HEK293 (cell line): Measurements from ENCODE around the gene MYL10.

Source experiments
- CTCF ChIA-PET: fragments of 350-600 bp; formaldehyde crosslinking; extraction: SDS; loops from one replicate; lab custom pipeline; 2021; ENCODE audit warnings: antibody characterized with exemption; lab: Yijun Ruan, JAX
- POLR2A ChIA-PET: fragments of 300-600 bp; formaldehyde crosslinking; extraction: SDS; loops from one replicate; lab custom pipeline; 2020; ENCODE audit warnings: antibody characterized with exemption, inconsistent platforms; lab: Yijun Ruan, JAX
- H3K27ac ChIP-seq: fragments of 200-500 bp; sonication (Bioruptor generic); 2 replicates; pipeline ENCODE4 v1.5.1; 2014; ENCODE audit warnings: low read depth, low read length, control low read depth, inconsistent platforms; ENCODE audit errors: extremely low read depth
- H3K36me3 ChIP-seq, 2 experiments: fragments of 200-500 bp in 1 of 2; sonication (Bioruptor generic) in 1 of 2; 1 replicate in 1 of 2; 2 replicates in 1 of 2; pipeline ENCODE4 v1.5.1; 2014 to 2017; ENCODE audit warnings: inconsistent platforms in 2 of 2, low read length in 2 of 2; ENCODE audit not compliant: control insufficient read depth in 2 of 2, insufficient read depth in 1 of 2
- H3K4me1 ChIP-seq: fragments of 200-500 bp; sonication (Bioruptor generic); 2 replicates; pipeline ENCODE4 v1.5.1; 2014; ENCODE audit warnings: mild to moderate bottlenecking, low read length, inconsistent platforms; ENCODE audit not compliant: control insufficient read depth, insufficient read depth
- H3K4me3 ChIP-seq: 2 replicates; pipeline ENCODE4 v1.5.1; 2011; ENCODE audit warnings: low read depth, mild to moderate bottlenecking, control low read depth, low read length, moderate library complexity
- H3K9me3 ChIP-seq: fragments of 200-500 bp; sonication (Bioruptor generic); 2 replicates; pipeline ENCODE4 v1.5.1; 2014; ENCODE audit warnings: low read depth, low read length, inconsistent platforms; ENCODE audit not compliant: control insufficient read depth, insufficient read depth
- PRDM1 ChIP-seq: fragments of 450-650 bp; formaldehyde crosslinking; IDR thresholded peaks from 2 replicates; pipeline ENCODE4; 2016; ENCODE audit warnings: missing biosample characterization, missing genetic modification characterization
- ZFHX2 ChIP-seq: fragments of 450-650 bp; formaldehyde crosslinking; conservative IDR thresholded peaks from 2 replicates; pipeline ENCODE4 v1.5.1; 2016; ENCODE audit warnings: missing biosample characterization, missing genetic modification characterization
- ZFP69B ChIP-seq: fragments of 450-650 bp; formaldehyde crosslinking; IDR thresholded peaks from 2 replicates; pipeline ENCODE4 v1.5.1; 2016; ENCODE audit warnings: missing biosample characterization, missing genetic modification characterization
- ZIC2 ChIP-seq: fragments of 450-650 bp; formaldehyde crosslinking; IDR thresholded peaks from 2 replicates; pipeline ENCODE4 v1.5.1; 2016; ENCODE audit warnings: missing biosample characterization, missing genetic modification characterization
- ZNF112 ChIP-seq: fragments of 450-650 bp; formaldehyde crosslinking; IDR thresholded peaks from 2 replicates; pipeline ENCODE4 v1.5.0; 2017; ENCODE audit warnings: missing biosample characterization, missing genetic modification characterization
- ZNF132 ChIP-seq: fragments of 450-650 bp; formaldehyde crosslinking; IDR thresholded peaks from 2 replicates; pipeline ENCODE4 v1.5.1; 2017; ENCODE audit warnings: missing biosample characterization, missing genetic modification characterization, borderline replicate concordance
- ZNF138 ChIP-seq: fragments of 450-650 bp; formaldehyde crosslinking; IDR thresholded peaks from 2 replicates; pipeline ENCODE4 v1.5.1; 2016; ENCODE audit warnings: missing biosample characterization, missing genetic modification characterization, borderline replicate concordance
- ZNF223 ChIP-seq: fragments of 450-650 bp; formaldehyde crosslinking; IDR thresholded peaks from 2 replicates; pipeline ENCODE4 v1.5.1; 2016; ENCODE audit warnings: missing biosample characterization, missing genetic modification characterization
- ZNF391 ChIP-seq: fragments of 450-650 bp; formaldehyde crosslinking; IDR thresholded peaks from 2 replicates; pipeline ENCODE4 v1.5.1; 2016; ENCODE audit warnings: low read depth, missing biosample characterization, missing genetic modification characterization, borderline replicate concordance
- ZNF544 ChIP-seq: fragments of 450-650 bp; formaldehyde crosslinking; IDR thresholded peaks from 2 replicates; pipeline ENCODE4 v1.5.0; 2017; ENCODE audit warnings: missing biosample characterization, missing genetic modification characterization
- ZNF560 ChIP-seq: fragments of 450-650 bp; formaldehyde crosslinking; IDR thresholded peaks from 2 replicates; pipeline ENCODE4 v1.5.1; 2017; ENCODE audit warnings: missing biosample characterization, missing genetic modification characterization, borderline replicate concordance
- ZNF596 ChIP-seq: fragments of 450-650 bp; IDR thresholded peaks from 2 replicates; pipeline ENCODE4 v1.5.0; 2018; ENCODE audit warnings: missing biosample characterization, mild to moderate bottlenecking, missing genetic modification characterization, moderate library complexity
- ZNF600 ChIP-seq: fragments of 450-650 bp; formaldehyde crosslinking; IDR thresholded peaks from 2 replicates; pipeline ENCODE4 v1.5.1; 2016; ENCODE audit warnings: missing biosample characterization, missing genetic modification characterization
- ZNF664 ChIP-seq: fragments of 450-650 bp; formaldehyde crosslinking; IDR thresholded peaks from 2 replicates; pipeline ENCODE4 v1.5.1; 2016; ENCODE audit warnings: missing biosample characterization, missing genetic modification characterization
- ZNF791 ChIP-seq: fragments of 450-650 bp; formaldehyde crosslinking; IDR thresholded peaks from 2 replicates; pipeline ENCODE4 v1.5.1; 2016; ENCODE audit warnings: missing biosample characterization, missing genetic modification characterization

Gene MYL10

DNA sequence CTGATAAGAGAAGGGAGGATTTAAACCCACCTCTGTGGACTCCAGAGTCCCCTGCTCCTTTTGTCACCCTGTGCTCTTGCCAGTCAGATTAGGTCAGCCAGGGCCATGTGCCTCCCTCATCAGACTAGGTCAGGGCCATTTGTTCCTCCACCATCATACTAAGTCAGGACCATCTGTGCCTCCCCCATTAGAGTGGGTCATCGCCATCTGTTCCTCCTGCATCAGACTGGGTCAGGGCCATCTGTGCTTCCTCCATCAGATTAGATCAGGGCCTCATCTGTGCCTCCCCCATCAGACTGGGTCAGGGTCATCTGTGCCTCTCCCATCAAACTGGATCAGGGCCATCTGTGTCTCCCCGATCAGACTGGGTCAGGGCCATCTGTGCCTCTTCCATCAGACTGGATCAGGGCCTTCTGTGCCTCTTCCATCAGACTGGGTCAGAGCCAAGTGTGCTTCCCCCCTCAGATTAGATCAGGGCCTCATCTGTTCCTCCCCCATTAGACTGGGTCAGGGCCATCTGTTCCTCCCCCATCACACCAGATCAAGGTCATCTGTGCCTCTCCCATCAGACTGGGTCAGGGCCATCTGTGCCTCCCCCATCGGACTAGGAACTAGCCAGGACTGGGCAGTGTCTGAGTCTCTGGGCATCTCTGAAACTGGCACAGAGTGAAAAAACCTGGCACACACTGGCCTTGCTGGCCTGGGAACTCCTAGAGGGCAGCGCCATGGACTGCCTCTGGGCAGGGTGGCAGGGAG, 11.5 kb downstream of the MYL10 start:
- CTCF ChIA-PET = interaction anchor here (1.5 kb wide), 1 partner anchor 14 kb away, joined by 4 read pairs; no protein-coding TSS in a partner anchor
- TF ChIP-seq PRDM1 (tag by site-specific recombination) (no peak), ZIC2 (tag by site-specific recombination) (no peak), ZNF223 (tag by site-specific recombination) (no peak), ZNF544 (tag by site-specific recombination) (no peak), ZNF791 (tag by site-specific recombination) (no peak), ZNF664 (no peak), ZNF560 (tag by site-specific recombination) (no peak), ZNF112 (tag by site-specific recombination) (no peak), ZFP69B (no peak), ZNF391 (tag by site-specific recombination) (no peak), ZNF132 (tag by site-specific recombination) (no peak)
- POLR2A ChIA-PET = no interaction called here

DNA sequence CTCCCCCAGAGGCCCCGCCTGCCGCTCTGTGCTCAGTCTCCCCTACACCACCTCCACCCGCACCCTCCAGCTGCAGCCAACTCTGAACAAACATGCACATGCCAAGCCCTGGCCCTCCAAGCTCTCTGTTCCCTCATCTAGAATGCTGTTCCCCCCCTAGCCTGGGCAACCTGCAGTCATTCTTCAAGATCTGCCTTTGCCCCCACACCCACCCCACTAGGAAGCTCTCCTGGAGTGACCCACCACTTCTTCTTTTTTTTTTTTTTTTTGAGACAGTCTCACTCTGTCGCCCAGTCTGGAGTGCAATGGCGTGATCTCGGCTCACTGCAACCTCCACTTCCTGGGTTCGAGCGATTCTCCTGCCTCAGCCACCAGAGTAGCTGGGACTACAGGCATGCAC, 13.7 kb downstream of the MYL10 start:
- POLR2A ChIA-PET = no interaction called here
- no peaks in the 10 kb centered on the region for H3K9me3 ChIP-seq
- no peak for TF ChIP-seq ZNF596 (tag by site-specific recombination)
- H3K27ac ChIP-seq = no peak overlapping the region
- no peaks in the 10 kb centered on the region for H3K36me3 ChIP-seq
- no peaks in the 10 kb centered on the region for H3K4me1 ChIP-seq
- H3K4me3 ChIP-seq = no peak overlapping the region
- CTCF ChIA-PET = interaction anchor here (2.1 kb wide), 1 partner anchor 12 kb away, joined by 6 read pairs; no protein-coding TSS in a partner anchor

More for the DNA sequence above, 11.5 kb downstream of the MYL10 start:
- H3K9me3 ChIP-seq = no peaks in the 10 kb centered on the region
- no peak overlapping the region for H3K4me3 ChIP-seq
- H3K27ac ChIP-seq = no peak overlapping the region
- no peaks in the 10 kb centered on the region for H3K36me3 ChIP-seq
- no peaks in the 10 kb centered on the region for H3K4me1 ChIP-seq

DNA sequence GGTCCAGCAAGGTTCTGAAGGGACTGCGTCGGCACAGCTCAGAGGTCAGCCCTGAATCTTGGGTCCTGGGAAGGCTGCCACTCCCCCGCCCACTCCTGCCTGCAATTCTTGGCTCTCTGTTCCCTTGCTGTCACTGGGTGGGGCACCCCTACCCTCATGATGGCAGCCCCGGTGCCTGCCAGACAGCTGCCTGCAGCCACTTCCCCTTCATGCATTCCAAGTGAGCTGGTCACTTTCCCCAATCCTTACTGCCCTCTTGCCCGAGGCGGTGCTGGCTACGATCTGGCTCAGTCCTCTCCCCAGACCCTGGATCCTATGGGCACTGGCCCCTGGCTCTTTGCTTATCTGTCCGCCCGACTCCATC, 14.2 kb downstream of the MYL10 start:
- Histone ChIP-seq H3K36me3 (no peaks in the 10 kb centered on the region), H3K4me3 (no peak overlapping the region), H3K27ac (no peak overlapping the region), H3K4me1 (no peaks in the 10 kb centered on the region), H3K9me3 (no peaks in the 10 kb centered on the region)
- ChIA-PET POLR2A (no interaction called here), CTCF (interaction anchor here (0.6 to 2.1 kb wide), 2 partner anchors 12 to 300 kb away, joined by 4 to 6 read pairs; no protein-coding TSS in a partner anchor)
- no peak for TF ChIP-seq ZNF600
- TF ChIP-seq ZFHX2 = 0 out of 2 replicates have a peak, but pooled peaks have one; percentile 10

DNA sequence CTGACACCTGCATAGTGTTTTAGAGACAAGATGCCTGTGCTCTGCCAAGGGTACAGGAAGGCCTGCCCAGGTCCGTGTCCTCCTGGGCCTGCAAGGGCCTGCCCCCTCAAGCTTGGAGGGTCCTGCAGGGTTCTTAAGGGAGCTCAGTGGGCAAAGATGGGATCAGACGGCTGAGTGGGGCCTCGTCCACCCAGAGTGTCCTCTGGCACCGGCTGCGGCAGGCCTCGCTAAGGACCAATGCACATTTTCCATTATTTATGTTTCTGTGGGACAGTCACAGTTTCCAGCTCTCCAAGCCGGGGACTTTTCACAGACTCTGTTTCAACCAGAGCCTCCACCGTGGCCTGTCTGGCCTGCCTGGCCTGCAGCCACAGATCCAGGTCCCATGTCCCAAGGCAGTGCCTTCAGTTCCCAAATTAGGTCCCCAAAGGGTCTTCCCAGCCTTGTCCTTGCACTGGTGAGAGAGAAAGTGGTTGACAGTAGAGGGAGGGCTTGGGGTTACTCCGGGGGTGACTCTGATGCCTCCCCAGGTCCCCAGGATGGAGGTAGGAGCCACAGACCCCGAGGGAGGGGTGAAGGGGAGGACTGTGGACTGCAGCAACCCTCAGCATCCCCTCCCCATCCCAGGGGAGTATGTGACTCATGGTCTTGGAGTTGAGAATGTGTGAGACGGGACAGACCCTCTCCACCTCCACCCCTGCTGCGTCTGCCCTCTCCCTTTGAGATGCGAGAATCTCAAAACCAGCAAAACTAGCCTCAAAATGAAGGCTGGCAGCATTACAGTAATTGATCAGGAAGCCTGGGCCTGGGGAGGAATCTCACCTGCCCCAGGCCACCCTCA, 14.8 kb downstream of the MYL10 start:
- POLR2A ChIA-PET = no interaction called here
- Histone ChIP-seq H3K9me3 (no peaks in the 10 kb centered on the region), H3K4me3 (no peak overlapping the region), H3K27ac (no peak overlapping the region), H3K36me3 (no peaks in the 10 kb centered on the region), H3K4me1 (no peaks in the 10 kb centered on the region)
- CTCF ChIA-PET = interaction anchor here (0.6 to 2.4 kb wide), 4 partner anchors 11 to 299 kb away, joined by 4 to 7 read pairs (median 6); no protein-coding TSS in a partner anchor
- TF ChIP-seq ZNF138 (tag by site-specific recombination) = no peak
